ENCODE measurements around the gene SETDB2.

Gene SETDB2

DNA sequence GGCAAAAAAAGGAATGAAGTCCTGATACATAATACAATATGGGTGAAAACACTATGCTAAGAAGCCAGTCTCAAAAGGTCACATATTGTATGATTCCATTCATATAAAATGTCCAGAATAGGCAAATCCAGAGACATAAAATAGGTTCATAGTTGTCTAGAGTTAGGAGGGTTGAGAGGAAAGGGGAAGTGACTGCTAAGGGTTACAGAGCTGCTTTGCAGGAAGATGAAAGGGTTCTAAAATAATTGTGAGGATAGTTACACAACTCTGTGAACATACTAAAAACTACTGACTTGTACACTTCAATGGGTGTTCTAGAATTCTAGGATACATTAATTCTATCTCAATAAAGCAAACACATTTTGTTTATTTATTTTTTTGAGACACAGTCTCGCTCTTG is 25.9 kb upstream of the SETDB2 start:
- Mint-ChIP-seq H3K9me3 (no peaks in the 10 kb centered on the region), H3K27ac (no peak overlapping the region), H3K36me3 (ENCODE audit: low read depth) (no peaks in the 10 kb centered on the region), H3K4me3 (no peak overlapping the region), H3K27me3 (ENCODE audit: low read depth) (no peaks in the 10 kb centered on the region), H3K4me1 (no peaks in the 10 kb centered on the region)
- TF ChIP-seq, protein P1, sequence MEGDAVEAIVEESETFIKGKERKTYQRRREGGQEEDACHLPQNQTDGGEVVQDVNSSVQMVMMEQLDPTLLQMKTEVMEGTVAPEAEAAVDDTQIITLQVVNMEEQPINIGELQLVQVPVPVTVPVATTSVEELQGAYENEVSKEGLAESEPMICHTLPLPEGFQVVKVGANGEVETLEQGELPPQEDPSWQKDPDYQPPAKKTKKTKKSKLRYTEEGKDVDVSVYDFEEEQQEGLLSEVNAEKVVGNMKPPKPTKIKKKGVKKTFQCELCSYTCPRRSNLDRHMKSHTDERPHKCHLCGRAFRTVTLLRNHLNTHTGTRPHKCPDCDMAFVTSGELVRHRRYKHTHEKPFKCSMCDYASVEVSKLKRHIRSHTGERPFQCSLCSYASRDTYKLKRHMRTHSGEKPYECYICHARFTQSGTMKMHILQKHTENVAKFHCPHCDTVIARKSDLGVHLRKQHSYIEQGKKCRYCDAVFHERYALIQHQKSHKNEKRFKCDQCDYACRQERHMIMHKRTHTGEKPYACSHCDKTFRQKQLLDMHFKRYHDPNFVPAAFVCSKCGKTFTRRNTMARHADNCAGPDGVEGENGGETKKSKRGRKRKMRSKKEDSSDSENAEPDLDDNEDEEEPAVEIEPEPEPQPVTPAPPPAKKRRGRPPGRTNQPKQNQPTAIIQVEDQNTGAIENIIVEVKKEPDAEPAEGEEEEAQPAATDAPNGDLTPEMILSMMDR (IDR thresholded peaks at IDR 0.05; ENCODE audit: unreplicated experiment in 3 of 3), result no peak

DNA sequence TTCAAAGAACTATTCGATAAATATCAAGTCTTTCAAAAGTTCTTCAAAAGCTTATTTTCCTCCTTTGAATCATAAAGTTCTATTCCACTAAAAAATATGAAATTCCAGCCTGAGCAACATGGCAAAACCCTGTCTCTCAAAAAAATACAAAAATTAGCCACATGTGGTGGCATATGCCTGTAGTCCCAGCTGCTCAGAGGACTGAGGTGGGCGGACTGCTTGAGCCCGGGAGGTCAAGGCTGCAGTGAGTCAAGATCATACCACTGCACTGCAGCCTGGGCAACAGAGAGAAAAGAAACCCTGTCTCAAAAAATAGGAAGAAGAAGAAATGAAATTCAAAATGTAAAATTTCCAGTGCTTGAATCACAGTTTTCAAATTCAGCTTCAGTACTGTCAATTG is 24.8 kb upstream of the SETDB2 start:
- H3K9me3 Mint-ChIP-seq, result no peaks in the 10 kb centered on the region
- H3K4me1 Mint-ChIP-seq, result no peaks in the 10 kb centered on the region
- no peak overlapping the region for H3K4me3 Mint-ChIP-seq
- no peaks in the 10 kb centered on the region for H3K36me3 Mint-ChIP-seq (ENCODE audit: low read depth)
- TF ChIP-seq, protein P1 (IDR thresholded peaks at IDR 0.05; ENCODE audit: unreplicated experiment in 3 of 3), result no peak
- no peaks in the 10 kb centered on the region for H3K27me3 Mint-ChIP-seq (ENCODE audit: low read depth)
- peak overlapping the region in 1 of 3 experiments; percentile 36 for H3K27ac Mint-ChIP-seq

DNA sequence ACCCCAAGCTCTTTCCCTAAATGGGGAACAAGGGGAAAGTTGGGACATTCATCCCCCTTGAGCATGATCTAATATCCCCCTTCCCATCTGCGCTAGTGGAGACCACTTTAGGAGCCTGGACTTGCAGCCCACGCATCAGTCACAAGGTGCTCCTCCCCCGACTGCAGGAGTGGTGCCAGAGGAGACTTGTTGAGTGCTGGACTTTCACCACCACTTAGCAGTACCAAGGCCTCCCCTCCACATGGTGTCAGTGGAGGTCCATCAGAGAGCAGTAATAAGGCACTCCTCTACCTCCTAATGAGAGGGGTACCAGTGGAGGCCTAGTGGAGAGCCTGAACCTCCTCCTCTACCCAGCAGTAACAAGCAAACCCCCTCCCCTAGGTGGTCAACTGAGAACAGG is 22.7 kb upstream of the SETDB2 start:
- Mint-ChIP-seq H3K36me3 (ENCODE audit: low read depth) (peaks cover 4% of the 10 kb centered on the region), H3K27ac (no peak overlapping the region)

DNA sequence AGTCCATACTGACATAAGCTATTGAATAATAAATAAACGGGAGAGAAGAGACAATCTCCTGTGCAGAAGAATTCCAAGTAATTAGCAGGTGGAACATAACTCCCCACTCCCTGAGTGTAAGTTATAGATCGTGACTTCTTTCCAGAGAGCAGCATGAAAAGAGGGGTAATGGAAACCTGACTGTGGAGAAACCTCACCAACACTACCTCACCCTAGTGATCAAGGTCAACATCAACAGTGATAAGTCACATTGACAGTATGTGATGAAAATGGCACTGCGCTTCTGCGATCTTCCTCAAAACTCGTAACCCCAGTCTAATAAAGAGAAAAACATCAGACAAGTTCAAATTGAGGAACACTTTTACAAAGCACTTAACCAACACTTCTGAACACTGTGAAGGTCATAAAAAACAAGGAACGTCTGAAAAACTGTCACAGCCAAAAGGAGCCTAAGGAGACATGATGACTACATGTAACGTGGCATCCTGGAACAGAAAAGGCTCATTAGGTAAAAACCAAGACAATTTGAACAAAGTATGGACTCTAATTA is 20.0 kb upstream of the SETDB2 start:
- H3K9me3 Mint-ChIP-seq, result no peaks in the 10 kb centered on the region
- H3K36me3 Mint-ChIP-seq (ENCODE audit: low read depth), result peaks cover 18% of the 10 kb centered on the region
- H3K4me3 Mint-ChIP-seq, result no peak overlapping the region
- H3K27ac Mint-ChIP-seq, result no peak overlapping the region
- no peaks in the 10 kb centered on the region for H3K27me3 Mint-ChIP-seq (ENCODE audit: low read depth)
- TF ChIP-seq, protein P1 (IDR thresholded peaks at IDR 0.05; ENCODE audit: unreplicated experiment in 3 of 3), result no peak
- no peaks in the 10 kb centered on the region for H3K4me1 Mint-ChIP-seq

More for the DNA sequence above, 22.7 kb upstream of the SETDB2 start:
- no peaks in the 10 kb centered on the region for H3K9me3 Mint-ChIP-seq
- TF ChIP-seq, protein P1 (IDR thresholded peaks at IDR 0.05; ENCODE audit: unreplicated experiment in 3 of 3), result no peak
- no peaks in the 10 kb centered on the region for H3K27me3 Mint-ChIP-seq (ENCODE audit: low read depth)
- H3K4me3 Mint-ChIP-seq, result no peak overlapping the region
- H3K4me1 Mint-ChIP-seq, result no peaks in the 10 kb centered on the region

DNA sequence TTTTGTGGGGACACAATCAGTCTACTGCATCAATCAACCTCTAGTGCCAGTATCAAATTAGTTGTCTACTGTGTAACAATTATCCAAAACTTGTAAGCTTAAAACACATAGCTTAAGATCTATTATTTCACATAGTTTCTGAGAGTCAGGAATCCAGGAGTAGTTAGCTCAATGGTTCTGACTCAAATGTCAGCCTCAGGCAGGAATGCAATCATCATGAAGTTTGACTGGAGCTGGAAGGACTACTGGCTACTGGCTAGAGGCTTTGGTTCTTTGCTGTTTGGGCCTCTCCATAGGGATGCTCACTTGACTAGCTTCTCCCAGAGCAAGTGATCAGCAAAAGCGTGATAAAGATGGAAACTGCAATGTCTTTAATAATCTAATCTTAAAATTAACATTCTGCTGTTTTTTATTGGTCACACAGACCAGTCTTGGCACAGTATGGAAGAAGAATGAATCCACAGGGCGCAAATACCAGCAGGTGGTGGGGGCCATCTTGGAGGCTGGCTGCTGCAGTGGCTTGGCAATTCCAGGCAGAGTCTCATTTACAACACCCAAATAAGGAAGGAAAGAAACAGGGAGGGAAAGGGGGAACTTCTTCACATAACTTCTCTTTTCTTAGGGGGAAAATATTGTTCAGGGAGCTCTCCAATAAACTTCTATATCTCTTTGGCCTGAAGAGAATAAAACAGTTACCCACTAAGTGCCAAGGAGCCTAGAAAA is 15.9 kb upstream of the SETDB2 start:
- H3K4me1 Mint-ChIP-seq, result no peaks in the 10 kb centered on the region
- TF ChIP-seq, protein P1 (IDR thresholded peaks at IDR 0.05; ENCODE audit: unreplicated experiment in 3 of 3), result no peak
- H3K4me3 Mint-ChIP-seq, result no peak overlapping the region
- H3K9me3 Mint-ChIP-seq, result no peaks in the 10 kb centered on the region
- no peaks in the 10 kb centered on the region for H3K27me3 Mint-ChIP-seq (ENCODE audit: low read depth)
- H3K27ac Mint-ChIP-seq, result no peak overlapping the region
- H3K36me3 Mint-ChIP-seq (ENCODE audit: low read depth), result peaks cover 18% of the 10 kb centered on the region

DNA sequence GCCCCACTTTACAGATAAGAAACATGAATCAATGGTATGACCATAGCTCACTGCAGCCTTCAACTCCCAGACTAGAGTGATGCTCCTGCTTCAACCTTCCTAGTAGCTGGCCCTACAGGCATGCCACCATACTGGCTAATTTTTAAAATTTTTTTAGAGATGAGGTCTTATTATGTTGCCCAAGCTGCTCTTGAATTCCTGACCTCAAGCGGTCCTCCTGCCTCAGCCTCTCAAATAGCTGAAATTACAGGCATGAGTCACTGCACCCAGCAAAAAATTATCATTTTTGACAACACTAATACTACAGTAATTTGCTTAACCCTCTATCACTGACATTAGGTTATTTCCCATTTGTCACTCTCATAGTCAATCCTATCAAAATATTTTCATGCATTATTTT is 15.0 kb upstream of the SETDB2 start:
- Mint-ChIP-seq H3K9me3 (no peaks in the 10 kb centered on the region), H3K4me3 (no peak overlapping the region), H3K4me1 (no peaks in the 10 kb centered on the region), H3K36me3 (ENCODE audit: low read depth) (peaks cover 23% of the 10 kb centered on the region), H3K27me3 (ENCODE audit: low read depth) (no peaks in the 10 kb centered on the region), H3K27ac (no peak overlapping the region)
- TF ChIP-seq, protein P1 (IDR thresholded peaks at IDR 0.05; ENCODE audit: unreplicated experiment in 3 of 3), result no peak
